Activated naive CD8-positive, alpha-beta T cell (primary cell): ENCODE data around the gene BCKDK.
"Not testable (repeated sequence)": the region's sequence is repeated elsewhere in the genome, so short reads cannot be mapped to it uniquely, and the experiment has no call there.

Source experiments
- H3K27ac Mint-ChIP-seq: one replicate; pipeline ENCODE4 v1.8.0; 2021; ENCODE audit warnings: mixed read lengths
- H3K27me3 Mint-ChIP-seq: one replicate; pipeline ENCODE4 v1.8.0; 2021; ENCODE audit warnings: mixed read lengths
- H3K36me3 Mint-ChIP-seq: one replicate; pipeline ENCODE4 v1.8.0; 2021; ENCODE audit warnings: mixed read lengths
- H3K4me1 Mint-ChIP-seq: one replicate; pipeline ENCODE4 v1.8.0; 2021; ENCODE audit warnings: low read depth, mixed read lengths
- H3K4me3 Mint-ChIP-seq: one replicate; pipeline ENCODE4 v1.8.0; 2021; ENCODE audit warnings: mild to moderate bottlenecking, mixed read lengths
- H3K9me3 Mint-ChIP-seq: one replicate; pipeline ENCODE4 v1.8.0; 2021; ENCODE audit warnings: low read depth, mixed read lengths

Gene BCKDK

GRCh38 chr16:31136287-31136662 lies 28.1 kb downstream of the BCKDK start:
- Mint-ChIP-seq H3K9me3 (no peaks in the 10 kb centered on the region), H3K27ac (no peak overlapping the region), H3K36me3 (no peaks in the 10 kb centered on the region), H3K4me3 (no peak overlapping the region), H3K27me3 (no peaks in the 10 kb centered on the region), H3K4me1 (no peaks in the 10 kb centered on the region)

GRCh38 chr16:31136822-31137499 lies 28.8 kb downstream of the BCKDK start:
- H3K36me3 Mint-ChIP-seq, H3K27ac Mint-ChIP-seq, H3K27me3 Mint-ChIP-seq, H3K4me1 Mint-ChIP-seq, H3K4me3 Mint-ChIP-seq, H3K9me3 Mint-ChIP-seq: not testable (repeated sequence)

- H3K4me1 Mint-ChIP-seq, result peaks cover 7% of the 10 kb centered on the region
- no peak overlapping the region for H3K4me3 Mint-ChIP-seq
- no peaks in the 10 kb centered on the region for H3K36me3 Mint-ChIP-seq
These were observed 30.7 kb downstream of the BCKDK start for GRCh38 chr16:31138621-31139578.

GRCh38 chr16:31141071-31141469 lies 32.9 kb downstream of the BCKDK start:
- H3K36me3 Mint-ChIP-seq, H3K9me3 Mint-ChIP-seq, H3K27me3 Mint-ChIP-seq, H3K27ac Mint-ChIP-seq, H3K4me3 Mint-ChIP-seq, H3K4me1 Mint-ChIP-seq: not testable (repeated sequence)

More at GRCh38 chr16:31138621-31139578, 30.7 kb downstream of the BCKDK start:
- Mint-ChIP-seq H3K27ac (no peak overlapping the region), H3K9me3 (no peaks in the 10 kb centered on the region), H3K27me3 (no peaks in the 10 kb centered on the region)

GRCh38 chr16:31141489-31142108 lies 33.4 kb downstream of the BCKDK start:
- H3K4me3 Mint-ChIP-seq, result peak overlapping the region; percentile 53
- H3K27ac Mint-ChIP-seq, result peak overlapping the region; percentile 72
- H3K9me3 Mint-ChIP-seq, result no peaks in the 10 kb centered on the region
- H3K36me3 Mint-ChIP-seq, result no peaks in the 10 kb centered on the region
- peaks cover 8% of the 10 kb centered on the region for H3K4me1 Mint-ChIP-seq
- no peaks in the 10 kb centered on the region for H3K27me3 Mint-ChIP-seq

GRCh38 chr16:31142109-31143010 lies 34.2 kb downstream of the BCKDK start:
- peak overlapping the region; percentile 72 for H3K27ac Mint-ChIP-seq
- peaks cover 8% of the 10 kb centered on the region for H3K4me1 Mint-ChIP-seq
- no peaks in the 10 kb centered on the region for H3K36me3 Mint-ChIP-seq
- peak overlapping the region; percentile 53 for H3K4me3 Mint-ChIP-seq
- H3K27me3 Mint-ChIP-seq, result no peaks in the 10 kb centered on the region
- no peaks in the 10 kb centered on the region for H3K9me3 Mint-ChIP-seq

GRCh38 chr16:31143011-31143693 lies 35.0 kb downstream of the BCKDK start:
- H3K9me3 Mint-ChIP-seq, result no peaks in the 10 kb centered on the region
- no peak overlapping the region for H3K27ac Mint-ChIP-seq
- H3K27me3 Mint-ChIP-seq, result peaks cover 3% of the 10 kb centered on the region
- peak overlapping the region; percentile 73 for H3K4me3 Mint-ChIP-seq
- peaks cover 8% of the 10 kb centered on the region for H3K4me1 Mint-ChIP-seq
- H3K36me3 Mint-ChIP-seq, result no peaks in the 10 kb centered on the region

GRCh38 chr16:31143694-31144148 lies 35.5 kb downstream of the BCKDK start:
- H3K27ac Mint-ChIP-seq, result no peak overlapping the region

GRCh38 chr16:31144418-31144817 lies 36.2 kb downstream of the BCKDK start:
- H3K9me3 Mint-ChIP-seq, H3K27ac Mint-ChIP-seq, H3K36me3 Mint-ChIP-seq, H3K27me3 Mint-ChIP-seq, H3K4me1 Mint-ChIP-seq, H3K4me3 Mint-ChIP-seq: not testable (repeated sequence)

More at GRCh38 chr16:31143694-31144148, 35.5 kb downstream of the BCKDK start:
- no peaks in the 10 kb centered on the region for H3K36me3 Mint-ChIP-seq
- no peaks in the 10 kb centered on the region for H3K9me3 Mint-ChIP-seq
- peaks cover 3% of the 10 kb centered on the region for H3K27me3 Mint-ChIP-seq
- H3K4me3 Mint-ChIP-seq, result peak overlapping the region; percentile 73
- H3K4me1 Mint-ChIP-seq, result peaks cover 8% of the 10 kb centered on the region

- Mint-ChIP-seq H3K27me3 (peaks cover 3% of the 10 kb centered on the region), H3K4me1 (peaks cover 8% of the 10 kb centered on the region), H3K4me3 (no peak overlapping the region), H3K27ac (no peak overlapping the region), H3K9me3 (no peaks in the 10 kb centered on the region), H3K36me3 (no peaks in the 10 kb centered on the region)
These were observed 37.3 kb downstream of the BCKDK start for GRCh38 chr16:31145398-31145990.

GRCh38 chr16:31147574-31147973 lies 39.4 kb downstream of the BCKDK start:
- H3K36me3 Mint-ChIP-seq, result no peaks in the 10 kb centered on the region
- peaks cover 3% of the 10 kb centered on the region for H3K27me3 Mint-ChIP-seq
- H3K9me3 Mint-ChIP-seq, result no peaks in the 10 kb centered on the region
- H3K4me3 Mint-ChIP-seq, result no peak overlapping the region
- peaks cover 3% of the 10 kb centered on the region for H3K4me1 Mint-ChIP-seq
- H3K27ac Mint-ChIP-seq, result no peak overlapping the region

- Mint-ChIP-seq H3K9me3 (no peaks in the 10 kb centered on the region), H3K4me1 (peaks cover 3% of the 10 kb centered on the region), H3K27ac (no peak overlapping the region), H3K27me3 (peaks cover 3% of the 10 kb centered on the region), H3K4me3 (no peak overlapping the region), H3K36me3 (no peaks in the 10 kb centered on the region)
These were observed 40.1 kb downstream of the BCKDK start for GRCh38 chr16:31148281-31148728.

GRCh38 chr16:31148896-31149295 lies 40.7 kb downstream of the BCKDK start:
- no peak overlapping the region for H3K4me3 Mint-ChIP-seq
- no peaks in the 10 kb centered on the region for H3K36me3 Mint-ChIP-seq
- H3K4me1 Mint-ChIP-seq, result peaks cover under 1% of the 10 kb centered on the region
- H3K27me3 Mint-ChIP-seq, result peaks cover 3% of the 10 kb centered on the region
- H3K27ac Mint-ChIP-seq, result no peak overlapping the region
- H3K9me3 Mint-ChIP-seq, result no peaks in the 10 kb centered on the region
